Neuronal stem cell (in vitro differentiated cells): ENCODE data around the gene CALHM2. TPM values are rescaled to one million over a fixed set of nuclear protein-coding genes. Genes with fewer than 3 reads are reported as not detected.
A peak's percentile ranks its signal among the peaks of the same experiment; 100 is the strongest.

ENCODE experiments used
- DNase-seq: peaks from one replicate; pipeline ENCODE4 v3.0.0-alpha.2; 2013; ENCODE audit warnings: low spot score
- H2AFZ ChIP-seq: one replicate; pipeline ENCODE4 v1.6.1; 2013; ENCODE audit warnings: mild to moderate bottlenecking, low read length, inconsistent platforms
- H2AK5ac ChIP-seq: 2 replicates; pipeline ENCODE4 v1.6.1; 2013; ENCODE audit warnings: low read depth, mild to moderate bottlenecking, inconsistent platforms, low read length, moderate library complexity, mixed read lengths
- H2BK120ac ChIP-seq: 2 replicates; pipeline ENCODE4 v1.6.1; 2013; ENCODE audit warnings: low read depth, mild to moderate bottlenecking, inconsistent platforms, low read length, moderate library complexity, mixed read lengths
- H2BK12ac ChIP-seq: one replicate; pipeline ENCODE4 v1.6.1; 2013; ENCODE audit warnings: low read length, inconsistent platforms
- H2BK15ac ChIP-seq: 2 replicates; pipeline ENCODE4 v1.6.1; 2013; ENCODE audit warnings: mild to moderate bottlenecking, low read length, inconsistent platforms, mixed read lengths
- H2BK5ac ChIP-seq: one replicate; pipeline ENCODE4 v1.6.1; 2013; ENCODE audit warnings: inconsistent platforms, mild to moderate bottlenecking, low read length, moderate library complexity
- H3K14ac ChIP-seq: one replicate; pipeline ENCODE4 v1.6.1; 2013; ENCODE audit warnings: low read length, inconsistent platforms
- H3K18ac ChIP-seq: 2 replicates; pipeline ENCODE4 v1.6.1; 2013; ENCODE audit warnings: low read length, inconsistent platforms
- H3K23ac ChIP-seq: 2 replicates; pipeline ENCODE4 v1.6.1; 2013; ENCODE audit warnings: low read depth, mild to moderate bottlenecking, mixed read lengths, low read length, inconsistent platforms; ENCODE audit not compliant: poor library complexity
- H3K27ac ChIP-seq: replicated peaks from 3 replicates; pipeline ENCODE4 v1.5.1; 2013; ENCODE audit warnings: low read length, inconsistent platforms
- H3K27me3 ChIP-seq, 3 experiments: 2 replicates each; pipeline ENCODE4 v1.6.1; 2013; ENCODE audit warnings: low read length in 3 of 3, mild to moderate bottlenecking in 2 of 3, inconsistent platforms in 1 of 3, low read depth in 1 of 3, mixed read lengths in 1 of 3, moderate library complexity in 1 of 3; ENCODE audit not compliant: control insufficient read depth in 3 of 3, insufficient read depth in 3 of 3
- H3K36me3 ChIP-seq, 2 donors: replicated peaks in 1 of 2; 2 replicates each; pipeline ENCODE4 v1.6.1; 2013; ENCODE audit warnings: low read length in 2 of 2; ENCODE audit not compliant: control insufficient read depth in 2 of 2, insufficient read depth in 2 of 2
- H3K4ac ChIP-seq: 2 replicates; pipeline ENCODE4 v1.6.1; 2013; ENCODE audit warnings: inconsistent platforms, mild to moderate bottlenecking, low read length, moderate library complexity
- H3K4me1 ChIP-seq, 2 donors: 1 replicate in 1 of 2; 2 replicates in 1 of 2; pipeline ENCODE4 v1.6.1; 2013; ENCODE audit warnings: low read length in 2 of 2, low read depth in 1 of 2; ENCODE audit not compliant: control insufficient read depth in 2 of 2, insufficient read depth in 1 of 2
- H3K4me2 ChIP-seq: one replicate; pipeline ENCODE4 v1.6.1; 2013; ENCODE audit warnings: mild to moderate bottlenecking, low read length, inconsistent platforms; ENCODE audit not compliant: insufficient read depth, poor library complexity, severe bottlenecking
- H3K4me3 ChIP-seq, 2 donors: 2 replicates each; pipeline ENCODE4 v1.5.1; 2013; ENCODE audit warnings: low read length in 2 of 2, mild to moderate bottlenecking in 2 of 2, inconsistent platforms in 1 of 2, moderate library complexity in 1 of 2
- H3K79me1 ChIP-seq: one replicate; pipeline ENCODE4 v1.6.1; 2013; ENCODE audit warnings: low read depth, mild to moderate bottlenecking, inconsistent platforms, low read length, moderate library complexity
- H3K9ac ChIP-seq: one replicate; pipeline ENCODE4 v1.6.1; 2013; ENCODE audit warnings: mild to moderate bottlenecking, low read depth, low read length, inconsistent platforms; ENCODE audit not compliant: poor library complexity
- H3K9me3 ChIP-seq, 2 donors: replicated peaks in 1 of 2; 2 replicates each; pipeline versions ENCODE3 to v1.6.1; 2013; ENCODE audit warnings: low read length in 2 of 2, mild to moderate bottlenecking in 2 of 2, inconsistent platforms in 1 of 2, low read depth in 1 of 2, mixed read lengths in 1 of 2, moderate library complexity in 1 of 2; ENCODE audit not compliant: control insufficient read depth in 2 of 2, insufficient read depth in 1 of 2
- H4K8ac ChIP-seq: one replicate; pipeline ENCODE4 v1.6.1; 2013; ENCODE audit warnings: low read depth, mild to moderate bottlenecking, inconsistent platforms, low read length, moderate library complexity
- H4K91ac ChIP-seq: one replicate; pipeline ENCODE4 v1.6.1; 2013; ENCODE audit warnings: low read length, low read depth, mild to moderate bottlenecking, inconsistent platforms; ENCODE audit not compliant: poor library complexity
- WGBS, 2 donors: extraction: QIAGEN DNeasy Blood & Tissue Kit; methylation state at CpG; one replicate each; pipeline ENCODE4 v1.1.7; 2013; ENCODE audit warnings: missing lambda C conversion rate in 2 of 2, mixed read lengths in 1 of 2; ENCODE audit not compliant: insufficient read length in 2 of 2, insufficient replicate concordance in 1 of 2; ENCODE audit errors: extremely low coverage in 2 of 2; 5-methylcytosine and 5-hydroxymethylcytosine counted together
- polyA plus RNA-seq, 2 experiments: library from polyadenylated mRNA; stranded (reverse); fragments of 200-250 nt; gene quantifications; one replicate each; pipeline ENCODE4 v1.2.3, GENCODE V29; 2013

The CALHM2 gene
- 6.0 TPM for polyA plus RNA-seq (2013, experiment 1 of 2)
- polyA plus RNA-seq (2013, experiment 2 of 2) = 6.5 TPM

- H2BK15ac ChIP-seq = peak within 1 kb of the TSS; percentile 99
- peak within 1 kb of the TSS; percentile 86 for H3K9ac ChIP-seq
- peaks cover 13 to 27% of the 10 kb centered on the region in 2 donors for H3K36me3 ChIP-seq
- WGBS, 2 donors = no CpG with 5 or more reads among the region's 32 CpGs
- H3K14ac ChIP-seq = no peak within 1 kb of the TSS
- no peak within 1 kb of the TSS for H2BK12ac ChIP-seq
- peak within 1 kb of the TSS; percentile 59 for H3K4me2 ChIP-seq
- no peaks in the 10 kb centered on the region for H3K79me1 ChIP-seq
- H2AK5ac ChIP-seq = peak within 1 kb of the TSS; percentile 70
- H2BK120ac ChIP-seq = peak within 1 kb of the TSS; percentile 24
- H3K4me1 ChIP-seq = peaks cover 0 to 16% of the 10 kb centered on the region in 2 donors
- H2BK5ac ChIP-seq = peak within 1 kb of the TSS; percentile 47
- H3K27me3 ChIP-seq = peaks cover 0 to 3% (median 0%) of the 10 kb centered on the region in 3 experiments
- H2AFZ ChIP-seq = no peak within 1 kb of the TSS
- peak within 1 kb of the TSS; percentile 27 for H3K23ac ChIP-seq
- H3K18ac ChIP-seq = peak within 1 kb of the TSS; percentile 94
- no peaks in the 10 kb centered on the region for H3K9me3 ChIP-seq
- no peak within 1 kb of the TSS for H4K8ac ChIP-seq
- H3K4me3 ChIP-seq = peak within 1 kb of the TSS in 1 of 2 donors; percentile 76
- no peak within 1 kb of the TSS for H4K91ac ChIP-seq
- DNase-seq = peak; percentile 43
- H3K27ac ChIP-seq = peak within 1 kb of the TSS; percentile 23
- peak within 1 kb of the TSS; percentile 26 for H3K4ac ChIP-seq
These were observed at the start of gene CALHM2 for GRCh38 chr10:103451831-103452505. Gene CALHM2, minus strand, starts transcription at chr10:103452370. Its CDS starts 2,429 bp downstream, at chr10:103449941.

GRCh38 chr10:103501186-103501585, 49.0 kb upstream of the CALHM2 start:
- H2BK12ac ChIP-seq = no peak overlapping the region
- H4K8ac ChIP-seq = no peak overlapping the region
- H3K23ac ChIP-seq = no peak overlapping the region
- no peak overlapping the region for H3K4ac ChIP-seq
- no peak for DNase-seq
- H4K91ac ChIP-seq = no peak overlapping the region
- H3K9me3 ChIP-seq = no peaks in the 10 kb centered on the region
- peaks cover 0 to 27% (median 0%) of the 10 kb centered on the region in 3 experiments for H3K27me3 ChIP-seq
- no peaks in the 10 kb centered on the region for H3K79me1 ChIP-seq
- no peak overlapping the region for H3K18ac ChIP-seq
- no peak overlapping the region for H2BK15ac ChIP-seq
- H3K4me3 ChIP-seq = no peak overlapping the region
- no peak overlapping the region for H3K4me2 ChIP-seq
- no peak overlapping the region for H2BK120ac ChIP-seq
- H2AK5ac ChIP-seq = no peak overlapping the region
- no peaks in the 10 kb centered on the region for H3K36me3 ChIP-seq
- H3K4me1 ChIP-seq = peaks cover 9 to 17% of the 10 kb centered on the region in 2 donors
- H3K14ac ChIP-seq = no peak overlapping the region
- H2AFZ ChIP-seq = no peak overlapping the region
- no CpG with 5 or more reads among the region's 3 CpGs for WGBS, 2 donors
- H3K27ac ChIP-seq = no peak overlapping the region
- H2BK5ac ChIP-seq = no peak overlapping the region
- H3K9ac ChIP-seq = no peak overlapping the region

- H2AFZ ChIP-seq = no peak overlapping the region
- H2BK120ac ChIP-seq = no peak overlapping the region
- no peak overlapping the region for H2BK12ac ChIP-seq
- H3K4me1 ChIP-seq = peaks cover 9 to 17% of the 10 kb centered on the region in 2 donors
- no peaks in the 10 kb centered on the region for H3K9me3 ChIP-seq
- no peaks in the 10 kb centered on the region for H3K79me1 ChIP-seq
- no peak overlapping the region for H2BK5ac ChIP-seq
- no peaks in the 10 kb centered on the region for H3K36me3 ChIP-seq
- H4K91ac ChIP-seq = no peak overlapping the region
- H2AK5ac ChIP-seq = no peak overlapping the region
- H3K4ac ChIP-seq = no peak overlapping the region
- peaks cover 0 to 34% (median under 1%) of the 10 kb centered on the region in 3 experiments for H3K27me3 ChIP-seq
- no peak overlapping the region for H4K8ac ChIP-seq
- no peak overlapping the region for H3K4me3 ChIP-seq
- no peak overlapping the region for H3K18ac ChIP-seq
- DNase-seq = no peak
- H3K23ac ChIP-seq = no peak overlapping the region
- no peak overlapping the region for H3K9ac ChIP-seq
- H3K27ac ChIP-seq = no peak overlapping the region
- no peak overlapping the region for H3K4me2 ChIP-seq
- WGBS, 2 donors = no CpG with 5 or more reads among the region's 6 CpGs
- no peak overlapping the region for H3K14ac ChIP-seq
- H2BK15ac ChIP-seq = no peak overlapping the region
These were observed 48.3 kb upstream of the CALHM2 start for GRCh38 chr10:103500481-103500880.

- no peak overlapping the region for H3K9ac ChIP-seq
- H3K27me3 ChIP-seq = peaks cover 0 to 40% (median 7%) of the 10 kb centered on the region in 3 experiments
- no peak overlapping the region for H4K91ac ChIP-seq
- H3K18ac ChIP-seq = no peak overlapping the region
- H2BK5ac ChIP-seq = no peak overlapping the region
- H2AK5ac ChIP-seq = no peak overlapping the region
- H3K27ac ChIP-seq = no peak overlapping the region
- no peak overlapping the region for H3K4me3 ChIP-seq
- H4K8ac ChIP-seq = no peak overlapping the region
- no CpG with 5 or more reads among the region's 7 CpGs for WGBS, 2 donors
- no peak for DNase-seq
- no peak overlapping the region for H2AFZ ChIP-seq
- H3K9me3 ChIP-seq = no peaks in the 10 kb centered on the region
- H3K79me1 ChIP-seq = no peaks in the 10 kb centered on the region
- no peak overlapping the region for H3K23ac ChIP-seq
- H3K4me2 ChIP-seq = no peak overlapping the region
- peaks cover 9 to 17% of the 10 kb centered on the region in 2 donors for H3K4me1 ChIP-seq
- H3K4ac ChIP-seq = no peak overlapping the region
- no peak overlapping the region for H2BK120ac ChIP-seq
- H3K36me3 ChIP-seq = no peaks in the 10 kb centered on the region
- no peak overlapping the region for H2BK12ac ChIP-seq
- H2BK15ac ChIP-seq = no peak overlapping the region
- no peak overlapping the region for H3K14ac ChIP-seq
These were observed 47.7 kb upstream of the CALHM2 start for GRCh38 chr10:103499881-103500280.
